Heart right ventricle (tissue), 16 donors: ENCODE data around the gene SERPINC1. TPM values are rescaled to one million over a fixed set of nuclear protein-coding genes. Genes with fewer than 3 reads are reported as not detected.
"Not testable (repeated sequence)": the region's sequence is repeated elsewhere in the genome, so short reads cannot be mapped to it uniquely, and the experiment has no call there.

Experiments
- ATAC-seq, 8 donors: fragments of 200-7000 bp; cut with Tn5 transposase; one replicate each; pipeline ENCODE4 v1.9.1; 2020; ENCODE audit warnings: mild to moderate bottlenecking in 8 of 8, moderate library complexity in 8 of 8, moderate number of reproducible peaks in 1 of 8
- DNase-seq, 2 donors: peaks; one replicate each; pipeline ENCODE4 v3.0.0-alpha.2; 2020
- H3K27ac ChIP-seq, 10 donors: fragments of 200-600 bp; sonication (generic) in 2 of 10; one replicate each; pipeline versions ENCODE4 v1.5.0 to v1.8.0; 2020 to 2022; ENCODE audit warnings: mild to moderate bottlenecking in 3 of 10
- H3K27me3 ChIP-seq, 7 donors: fragments of 200-600 bp; one replicate each; pipeline ENCODE4 v1.8.0; 2021 to 2022; ENCODE audit warnings: mild to moderate bottlenecking in 2 of 7
- H3K36me3 ChIP-seq, 9 donors: fragments of 200-600 bp; sonication (generic) in 1 of 9; one replicate each; pipeline versions ENCODE4 v1.5.0 to v1.8.0; 2020 to 2022; ENCODE audit warnings: mild to moderate bottlenecking in 2 of 9
- H3K4me1 ChIP-seq, 9 donors: fragments of 200-600 bp; sonication (generic) in 1 of 9; one replicate each; pipeline versions ENCODE4 v1.5.0 to v1.8.0; 2020 to 2022; ENCODE audit warnings: mild to moderate bottlenecking in 4 of 9
- H3K4me3 ChIP-seq, 10 donors: fragments of 200-600 bp; sonication (generic) in 2 of 10; one replicate each; pipeline versions ENCODE4 v1.5.0 to v1.8.0; 2020 to 2022; ENCODE audit warnings: mild to moderate bottlenecking in 7 of 10, moderate library complexity in 2 of 10
- H3K9me3 ChIP-seq, 11 donors: fragments of 200-600 bp in 10 of 11; sonication (generic) in 2 of 11; one replicate each; pipeline versions ENCODE4 v1.5.0 to v1.8.0; 2013 to 2022; ENCODE audit warnings: mild to moderate bottlenecking in 2 of 11, control low read depth in 1 of 11, moderate library complexity in 1 of 11
- CTCF ChIP-seq, 9 donors: fragments of 200-600 bp; sonication (generic) in 2 of 9; IDR thresholded peaks; one replicate each; pipeline versions ENCODE4 v1.5.0 to v1.8.0; 2021 to 2022; ENCODE audit warnings: antibody characterized with exemption in 9 of 9, mild to moderate bottlenecking in 5 of 9, moderate library complexity in 1 of 9
- WGBS, 2 donors: extraction: QIAGEN DNeasy Blood & Tissue Kit; methylation state at CpG; one replicate each; pipeline ENCODE4 v1.1.7; 2013; ENCODE audit warnings: inconsistent platforms in 1 of 2; 5-methylcytosine and 5-hydroxymethylcytosine counted together
- intact Hi-C, 10 donors: fragments of 100-400 bp; cut with DNase I; formaldehyde crosslinking; loops; one replicate each; pipeline versions ENCODE4 v1.11.1 to v1.14.2; 2022
- long read RNA-seq, 3 donors: library from polyadenylated mRNA; unstranded; transcript quantifications; one replicate each; pipeline ENCODE4 v2.0.0, GENCODE V29; 2020 to 2021
- polyA plus RNA-seq, 2 donors: library from polyadenylated mRNA; stranded (reverse); fragments of 200-250 nt; gene quantifications; one replicate each; pipeline ENCODE4 v1.2.3, GENCODE V29; 2013
- total RNA-seq, 10 donors: library from RNA; stranded (reverse); fragmentation: NEBNext Ultra II Directional in 3 of 10; extraction: Animal tissue kit (Norgen Biotek cat#: 25700) in 3 of 10; gene quantifications; one replicate each; pipeline versions ENCODE4 v1.2.1 to v1.2.4, GENCODE V29; 2021 to 2023
- donor health status: Arrhythmogenic right ventricular cardiomyopathy.
- donor health status: ischemic (EF 13 %, LVEDD 7.1; RV severe dilation, severe dysfunction).
- donor health status: healthy with polysubstance abuse.
- donor health status: DM: no; HTN: yes; CAD: no.
- donor health status: DM: no; HTN: no; CAD: no.
- donor health status: ischemic (EF 25% LVEDD 6.9; RV normal size, moderate dysfunction).
- donor health status: ischemic (EF 25% LVEDD 5.7; RV mildly dilated, moderate dysfunction).
- donor health status: healthy.
- donor health status: DM: yes; HTN: yes; CAD: no.
- donor health status: Ischemic cardiomyopathy.
- donor health status: ischemic (EF 35%, LVEDD 5.7; RV mildly dilated, moderate dysfunction).
- donor health status: nonischemic (EF 11% LVEDD 7.7; RV severe dilation, severe dysfunction).
- donor health status: DM: yes; HTN: yes; CAD: no.
- donor health status: PGD.
- donor health status: ischemic (EF 29% LVEDD 5.4; RV normal size, mild dysfunction).
- donor health status: nonischemic (EF 23%, LVEDD 6.1; RV moderate dilation, normal function).

Gene SERPINC1
- total RNA-seq (under 1 TPM in 2 of 10 donors, not detected in 8; 0.34 to 0.44 TPM), polyA plus RNA-seq (under 1 TPM in 1 of 2 donors, not detected in 1; 0.20 TPM)
- long read RNA-seq, donor 1 = 0 reads
- long read RNA-seq, donor 2 = 0 reads
- long read RNA-seq, donor 3, partial matches to known transcripts = 1 of 1 reads
- long read RNA-seq, donor 3, other reads (novel, unspliced or antisense) = 0 of 1 reads

- DNase-seq = no peak
- intact Hi-C loops = no loop called here
Measured at GRCh38 chr1:173917149-173917548, at the start of gene SERPINC1. Gene SERPINC1 (minus strand): TSS chr1:173917327. CDS start chr1:173917259, 68 bp downstream.

DNA sequence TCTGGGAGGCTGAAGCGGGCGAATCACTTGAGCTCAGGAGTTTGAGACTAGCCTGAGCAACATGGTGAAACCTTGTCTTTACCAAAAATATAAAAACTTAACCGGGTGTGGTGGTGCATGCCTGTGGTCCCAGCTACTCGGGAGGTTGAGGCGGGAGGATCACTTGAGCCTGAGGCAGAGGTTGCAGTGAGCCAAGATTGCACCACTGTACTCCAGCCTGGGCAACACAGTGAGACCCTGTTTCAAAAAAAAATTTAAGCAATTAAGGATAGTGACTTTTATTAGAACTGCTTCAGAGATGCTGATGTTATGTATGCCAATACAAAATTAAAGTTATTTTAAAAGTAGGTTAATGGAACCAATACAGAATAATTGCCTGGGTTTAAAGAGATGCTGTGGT is 48.8 kb upstream of the SERPINC1 start:
- H3K4me1 ChIP-seq, H3K27ac ChIP-seq, DNase-seq, H3K4me3 ChIP-seq, H3K9me3 ChIP-seq, ATAC-seq, H3K27me3 ChIP-seq, intact Hi-C loops: not testable (repeated sequence)
- peaks cover 0 to 100% (median 75%) of the 10 kb centered on the region in 9 donors for H3K36me3 ChIP-seq
- 85 to 96% methylated on average over 5 of the region's 5 CpGs for WGBS, 2 donors

More at GRCh38 chr1:173917149-173917548, at the start of gene SERPINC1:
- H3K4me1 ChIP-seq = no peaks in the 10 kb centered on the region
- H3K4me3 ChIP-seq = no peak within 1 kb of the TSS
- 85 to 91% methylated on average over 3 of the region's 3 CpGs for WGBS, 2 donors
- H3K9me3 ChIP-seq = no peaks in the 10 kb centered on the region
- H3K27me3 ChIP-seq = no peaks in the 10 kb centered on the region
- TF ChIP-seq CTCF (IDR thresholded peaks at IDR 0.05) = no peak
- no peak within 1 kb of the TSS for H3K27ac ChIP-seq
- ATAC-seq = no peak
- no peaks in the 10 kb centered on the region for H3K36me3 ChIP-seq

- ATAC-seq = no peak
- no peak for TF ChIP-seq CTCF (IDR thresholded peaks at IDR 0.05)
- no peak overlapping the region for H3K27ac ChIP-seq
- H3K4me1 ChIP-seq = peaks cover 0 to 13% (median 2%) of the 10 kb centered on the region in 9 donors
- 97 to 98% methylated on average over 1 of the region's 1 CpG for WGBS, 2 donors
- no peak for DNase-seq
- intact Hi-C loops = no loop called here
- peaks cover 0 to 100% (median 77%) of the 10 kb centered on the region in 9 donors for H3K36me3 ChIP-seq
- H3K27me3 ChIP-seq = no peaks in the 10 kb centered on the region
- no peaks in the 10 kb centered on the region for H3K9me3 ChIP-seq
- no peak overlapping the region for H3K4me3 ChIP-seq
Measured at GRCh38 chr1:173963477-173963876, 46.4 kb upstream of the SERPINC1 start.

DNA sequence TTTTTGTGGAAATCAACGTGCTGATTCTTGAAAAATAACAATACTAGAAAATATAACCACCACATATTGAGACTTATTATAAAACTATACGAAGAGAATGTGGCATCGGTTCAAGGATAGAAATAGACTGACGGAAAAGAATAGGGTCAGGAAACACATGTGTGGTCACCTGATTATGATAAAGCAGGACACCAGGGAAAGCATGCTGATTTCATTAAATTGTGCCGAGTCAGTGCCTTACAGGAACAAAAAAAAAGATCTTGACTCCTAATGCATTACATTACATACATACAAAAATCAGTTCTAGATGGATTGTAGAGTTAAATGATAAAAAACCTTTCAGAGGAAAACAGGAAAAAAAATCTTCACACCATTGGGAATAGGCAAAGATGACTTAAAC is 43.5 kb upstream of the SERPINC1 start:
- H3K9me3 ChIP-seq = no peaks in the 10 kb centered on the region
- 34 to 35% methylated on average over 5 of the region's 5 CpGs for WGBS, 2 donors
- H3K36me3 ChIP-seq = peaks cover 0 to 100% (median 70%) of the 10 kb centered on the region in 9 donors
- H3K4me1 ChIP-seq = peaks cover 0 to 13% (median 2%) of the 10 kb centered on the region in 9 donors
- no peak overlapping the region for H3K4me3 ChIP-seq
- peak overlapping the region in 2 of 10 donors; percentile 16 to 27 for H3K27ac ChIP-seq
- H3K27me3 ChIP-seq = no peaks in the 10 kb centered on the region
- intact Hi-C loops = no loop called here
- ATAC-seq = peak in 1 of 8 donors; percentile 37
- TF ChIP-seq CTCF (IDR thresholded peaks at IDR 0.05) = no peak
- no peak for DNase-seq

DNA sequence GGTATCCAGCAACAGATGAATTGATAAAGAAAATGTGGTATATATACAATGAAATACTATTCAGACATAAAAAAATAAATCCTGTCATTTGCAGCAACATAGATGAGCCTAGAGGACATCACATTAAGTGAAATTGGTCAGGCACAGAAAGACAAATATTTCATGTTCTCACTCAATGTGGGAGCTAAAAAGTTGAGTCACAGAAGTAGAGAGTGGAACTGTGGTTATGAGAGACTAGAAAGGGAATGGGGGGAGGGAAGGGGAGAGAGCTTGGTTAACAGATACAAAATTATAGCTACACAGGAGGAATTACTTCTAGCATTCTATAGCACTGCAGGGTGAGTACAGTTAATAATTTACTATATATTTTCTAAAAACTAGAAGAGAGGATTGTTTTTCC is 37.1 kb upstream of the SERPINC1 start:
- H3K9me3 ChIP-seq = no peaks in the 10 kb centered on the region
- no peak overlapping the region for H3K27ac ChIP-seq
- TF ChIP-seq CTCF (IDR thresholded peaks at IDR 0.05) = no peak
- no peak for ATAC-seq
- peaks cover 0 to 100% (median 56%) of the 10 kb centered on the region in 9 donors for H3K36me3 ChIP-seq
- DNase-seq = no peak
- H3K4me1 ChIP-seq = no peaks in the 10 kb centered on the region
- intact Hi-C loops = no loop called here
- H3K27me3 ChIP-seq = no peaks in the 10 kb centered on the region
- H3K4me3 ChIP-seq = no peak overlapping the region
